ENCODE results near the gene GAS2L1.

Gene GAS2L1

GRCh38 chr22:29306175-29306834 lies at the start of gene GAS2L1:
Gene GAS2L1 (plus strand): TSS chr22:29306650. CDS start chr22:29308106, 1,456 bp downstream.
- peak within 1 kb of the TSS; percentile 80 for H3K27ac ChIP-seq
- no peaks in the 10 kb centered on the region for H3K36me3 ChIP-seq (ENCODE audit: insufficient read depth, low read length)
- H3K9me3 ChIP-seq (ENCODE audit: low read depth, low read length) = no peaks in the 10 kb centered on the region
- TF ChIP-seq POLR2AphosphoS5 (IDR thresholded peaks at IDR 0.05; ENCODE audit: borderline replicate concordance, low read depth, low read length) (peak; percentile 37; the same call in 1 of the 2 replicates), FOXP2 (optimal IDR thresholded peaks at IDR 0.05; ENCODE audit: control extremely low read depth, extremely low read length, insufficient read depth) (no peak), EZH2 (IDR thresholded peaks at IDR 0.05) (no peak)
- no peak for DNase-seq (ENCODE audit: low read depth, low spot score)
- peak within 1 kb of the TSS; percentile 79 for H3K9ac ChIP-seq (ENCODE audit: insufficient read length)
- H3K4me3 ChIP-seq = peak within 1 kb of the TSS; percentile 90

- TF ChIP-seq POLR2AphosphoS5 (IDR thresholded peaks at IDR 0.05; ENCODE audit: borderline replicate concordance, low read depth, low read length) = no peak
- TF ChIP-seq FOXP2 (optimal IDR thresholded peaks at IDR 0.05; ENCODE audit: control extremely low read depth, extremely low read length, insufficient read depth) = no peak
- no peak for TF ChIP-seq EZH2 (IDR thresholded peaks at IDR 0.05)
- DNase-seq (ENCODE audit: low read depth, low spot score) = no peak
- Histone ChIP-seq H3K36me3 (ENCODE audit: insufficient read depth, low read length) (no peaks in the 10 kb centered on the region; the same call in 1 of the 2 replicates), H3K27ac (no peak overlapping the region), H3K9ac (ENCODE audit: insufficient read length) (no peak overlapping the region), H3K9me3 (ENCODE audit: low read depth, low read length) (no peaks in the 10 kb centered on the region), H3K4me3 (no peak overlapping the region)
Observed at GRCh38 chr22:29257751-29258181, 48.7 kb upstream of the GAS2L1 start.

- no peak overlapping the region for H3K27ac ChIP-seq
- H3K9me3 ChIP-seq (ENCODE audit: low read depth, low read length) = no peaks in the 10 kb centered on the region
- no peak for DNase-seq (ENCODE audit: low read depth, low spot score)
- no peak for TF ChIP-seq FOXP2 (optimal IDR thresholded peaks at IDR 0.05; ENCODE audit: control extremely low read depth, extremely low read length, insufficient read depth)
- TF ChIP-seq EZH2 (IDR thresholded peaks at IDR 0.05) = no peak
- no peak for TF ChIP-seq POLR2AphosphoS5 (IDR thresholded peaks at IDR 0.05; ENCODE audit: borderline replicate concordance, low read depth, low read length)
- no peak overlapping the region for H3K9ac ChIP-seq (ENCODE audit: insufficient read length)
- H3K4me3 ChIP-seq = no peak overlapping the region
- peaks cover 2% of the 10 kb centered on the region; the same call in 1 of the 2 replicates for H3K36me3 ChIP-seq (ENCODE audit: insufficient read depth, low read length)
Observed at GRCh38 chr22:29258407-29259252, 47.8 kb upstream of the GAS2L1 start.

- Histone ChIP-seq H3K9ac (ENCODE audit: insufficient read length) (no peak overlapping the region), H3K27ac (no peak overlapping the region), H3K4me3 (no peak overlapping the region), H3K9me3 (ENCODE audit: low read depth, low read length) (no peaks in the 10 kb centered on the region), H3K36me3 (ENCODE audit: insufficient read depth, low read length) (peaks cover 9% of the 10 kb centered on the region; the same call in 1 of the 2 replicates)
- TF ChIP-seq FOXP2 (optimal IDR thresholded peaks at IDR 0.05; ENCODE audit: control extremely low read depth, extremely low read length, insufficient read depth) (no peak), POLR2AphosphoS5 (IDR thresholded peaks at IDR 0.05; ENCODE audit: borderline replicate concordance, low read depth, low read length) (no peak), EZH2 (IDR thresholded peaks at IDR 0.05) (no peak)
- no peak for DNase-seq (ENCODE audit: low read depth, low spot score)
Observed at GRCh38 chr22:29259253-29259899, 47.1 kb upstream of the GAS2L1 start.

GRCh38 chr22:29260031-29260560 lies 46.4 kb upstream of the GAS2L1 start:
- peaks cover 14% of the 10 kb centered on the region; the same call in 1 of the 2 replicates for H3K36me3 ChIP-seq (ENCODE audit: insufficient read depth, low read length)
- H3K4me3 ChIP-seq = no peak overlapping the region
- no peak for TF ChIP-seq EZH2 (IDR thresholded peaks at IDR 0.05)
- no peak for TF ChIP-seq POLR2AphosphoS5 (IDR thresholded peaks at IDR 0.05; ENCODE audit: borderline replicate concordance, low read depth, low read length)
- TF ChIP-seq FOXP2 (optimal IDR thresholded peaks at IDR 0.05; ENCODE audit: control extremely low read depth, extremely low read length, insufficient read depth) = no peak
- H3K9me3 ChIP-seq (ENCODE audit: low read depth, low read length) = no peaks in the 10 kb centered on the region
- DNase-seq (ENCODE audit: low read depth, low spot score) = no peak
- H3K9ac ChIP-seq (ENCODE audit: insufficient read length) = no peak overlapping the region
- H3K27ac ChIP-seq = no peak overlapping the region

- peak; percentile 42; the same call in 1 of the 2 replicates for TF ChIP-seq POLR2AphosphoS5 (IDR thresholded peaks at IDR 0.05; ENCODE audit: borderline replicate concordance, low read depth, low read length)
- TF ChIP-seq FOXP2 (optimal IDR thresholded peaks at IDR 0.05; ENCODE audit: control extremely low read depth, extremely low read length, insufficient read depth) = no peak
- no peak for TF ChIP-seq EZH2 (IDR thresholded peaks at IDR 0.05)
- Histone ChIP-seq H3K27ac (no peak overlapping the region), H3K9me3 (ENCODE audit: low read depth, low read length) (no peaks in the 10 kb centered on the region), H3K4me3 (no peak overlapping the region), H3K36me3 (ENCODE audit: insufficient read depth, low read length) (peaks cover 20% of the 10 kb centered on the region; the same call in 1 of the 2 replicates), H3K9ac (ENCODE audit: insufficient read length) (no peak overlapping the region)
- no peak for DNase-seq (ENCODE audit: low read depth, low spot score)
Observed at GRCh38 chr22:29260601-29261315, 45.7 kb upstream of the GAS2L1 start.

- no peaks in the 10 kb centered on the region for H3K9me3 ChIP-seq (ENCODE audit: low read depth, low read length)
- TF ChIP-seq EZH2 (IDR thresholded peaks at IDR 0.05) (no peak), FOXP2 (optimal IDR thresholded peaks at IDR 0.05; ENCODE audit: control extremely low read depth, extremely low read length, insufficient read depth) (no peak), POLR2AphosphoS5 (IDR thresholded peaks at IDR 0.05; ENCODE audit: borderline replicate concordance, low read depth, low read length) (no peak)
- no peak overlapping the region for H3K9ac ChIP-seq (ENCODE audit: insufficient read length)
- no peak overlapping the region for H3K4me3 ChIP-seq
- no peak for DNase-seq (ENCODE audit: low read depth, low spot score)
- no peak overlapping the region for H3K27ac ChIP-seq
- peaks cover 30% of the 10 kb centered on the region for H3K36me3 ChIP-seq (ENCODE audit: insufficient read depth, low read length)
Observed at GRCh38 chr22:29263791-29264276, 42.6 kb upstream of the GAS2L1 start.
